Measurements from ENCODE around the gene ADAD2. TPM values are rescaled to one million over a fixed set of nuclear protein-coding genes. Genes with fewer than 3 reads are reported as not detected.

ADAD2 gene
- total and polyA plus RNA-seq, 2 donors (not counting 3 experiments of a cell fraction or from before 2014, with no cell fraction given): 0.04 TPM; not detected in 1

- H3K9me1 ChIP-seq (replicated peaks; ENCODE audit: control insufficient read depth, extremely low read depth, insufficient read depth, low read length): no peaks in the 10 kb centered on the region
- H3K4me3 ChIP-seq (replicated peaks in 1 of 3; ENCODE audit: insufficient read depth in 1 of 3, low read depth in 1 of 3, low read length in 3 of 3): peak overlapping the region; percentile 62 to 91 (median 85)
- H3K36me3 ChIP-seq (ENCODE audit: control insufficient read depth in 2 of 2, extremely low read depth in 1 of 2, insufficient read depth in 2 of 2, low read length in 2 of 2): no peaks in the 10 kb centered on the region
- FAIRE-seq: peak; percentile 73
- peak overlapping the region; percentile 46 for H3K9ac ChIP-seq (replicated peaks; ENCODE audit: extremely low read depth, insufficient read depth, low read length)
- CTCF ChIA-PET: interaction anchor here (1.0 to 2.3 kb wide), 5 partner anchors 10 to 188 kb away, joined by 3 to 12 read pairs (median 5); partner anchors contain the start of genes MBTPS1 and TAF1C
- peaks cover 5% of the 10 kb centered on the region for H4K20me1 ChIP-seq (replicated peaks; ENCODE audit: control insufficient read depth, extremely low read depth, insufficient read depth, low read length)
- H3K79me2 ChIP-seq (ENCODE audit: control insufficient read depth, insufficient read depth, low read length): peaks cover 11% of the 10 kb centered on the region
- peak overlapping the region; percentile 22 for H2AFZ ChIP-seq (ENCODE audit: low read depth, low read length)
- POLR2A ChIA-PET: no interaction called here
- DNase-seq (ENCODE audit: low read depth, low spot score): peak; percentile 48
- TSS peak; percentile 53 for BruUV-seq (replicated peaks)
- H3K9me3 ChIP-seq (replicated peaks; ENCODE audit: control insufficient read depth, insufficient read depth, low read length): no peaks in the 10 kb centered on the region
- no peak overlapping the region for H3K27ac ChIP-seq (ENCODE audit: insufficient read depth, low read depth, low read length)
- H3K4me2 ChIP-seq (ENCODE audit: insufficient read depth, low read length): peak overlapping the region; percentile 80
- dilution Hi-C loops (cut with MboI; ENCODE audit: extremely low pct_ligation_motif_present, low sequenced_read_pairs): no loop called here
- no peak for TF ChIP-seq JUN (IDR thresholded peaks at IDR 0.05; ENCODE audit: borderline replicate concordance, insufficient read depth, insufficient read length, low read depth)
- peak in 1 of 2 donors; percentile 7 for TF ChIP-seq CTCF (IDR thresholded peaks at IDR 0.05; ENCODE audit: extremely low read depth in 1 of 2, insufficient read depth in 1 of 2, low read depth in 1 of 2, low read length in 2 of 2)
- H3K27me3 ChIP-seq (ENCODE audit: control insufficient read depth in 2 of 2, insufficient read depth in 2 of 2, low read length in 2 of 2): peaks cover 0 to 4% of the 10 kb centered on the region in 2 experiments
- intact Hi-C loops (cut with micrococcal nuclease): loop anchor here (2.0 kb wide), 2 partner anchors 28 to 40 kb away; partner anchors contain the start of gene MBTPS1
- peaks cover 5% of the 10 kb centered on the region for H3K4me1 ChIP-seq (ENCODE audit: control insufficient read depth, extremely low read depth, insufficient read depth, low read length)
These were observed 46.6 kb upstream of the ADAD2 start for GRCh38 chr16:84144209-84144858.
